Measurements from ENCODE around the gene FKBP5. TPM values are rescaled to one million over a fixed set of nuclear protein-coding genes. Genes with fewer than 3 reads are reported as not detected.

Gene FKBP5
- total RNA-seq, 1 donor = 5.1 TPM

- no peaks in the 10 kb centered on the region for H3K27me3 ChIP-seq (ENCODE audit: insufficient read depth, low read length)
- no peak overlapping the region for H3K27ac ChIP-seq (ENCODE audit: low read depth, low read length)
- no peak overlapping the region for H3K4me3 ChIP-seq (ENCODE audit: insufficient read depth, low read length)
- no peaks in the 10 kb centered on the region for H3K9me3 ChIP-seq (ENCODE audit: low read depth, low read length)
- H3K36me3 ChIP-seq (ENCODE audit: insufficient read depth, low read length) = no peaks in the 10 kb centered on the region
- TF ChIP-seq CTCF (IDR thresholded peaks at IDR 0.05; ENCODE audit: extremely low read depth, low read depth, low read length) = no peak
- no peaks in the 10 kb centered on the region for H4K20me1 ChIP-seq (ENCODE audit: insufficient read depth, low read length)
- DNase-seq (ENCODE audit: insufficient read length, low spot score, missing footprints) = no peak
- no peak overlapping the region for H2AFZ ChIP-seq (ENCODE audit: low read length)
- no peaks in the 10 kb centered on the region for H3K79me2 ChIP-seq (ENCODE audit: insufficient read depth, low read length)
- H3K4me2 ChIP-seq (ENCODE audit: insufficient read depth, low read length) = no peak overlapping the region
- no peaks in the 10 kb centered on the region for H3K4me1 ChIP-seq (ENCODE audit: insufficient read depth, low read length)
These were observed 58.8 kb downstream of the FKBP5 start for GRCh38 chr6:35629876-35630378.

- Histone ChIP-seq H3K4me1 (ENCODE audit: insufficient read depth, low read length) (no peaks in the 10 kb centered on the region), H2AFZ (ENCODE audit: low read length) (no peak overlapping the region), H3K27me3 (ENCODE audit: insufficient read depth, low read length) (no peaks in the 10 kb centered on the region), H3K9me3 (ENCODE audit: low read depth, low read length) (no peaks in the 10 kb centered on the region), H3K36me3 (ENCODE audit: insufficient read depth, low read length) (no peaks in the 10 kb centered on the region), H3K79me2 (ENCODE audit: insufficient read depth, low read length) (no peaks in the 10 kb centered on the region), H3K4me3 (ENCODE audit: insufficient read depth, low read length) (no peak overlapping the region), H3K4me2 (ENCODE audit: insufficient read depth, low read length) (no peak overlapping the region), H4K20me1 (ENCODE audit: insufficient read depth, low read length) (no peaks in the 10 kb centered on the region), H3K27ac (ENCODE audit: low read depth, low read length) (no peak overlapping the region)
- DNase-seq (ENCODE audit: insufficient read length, low spot score, missing footprints) = no peak
- no peak for TF ChIP-seq CTCF (IDR thresholded peaks at IDR 0.05; ENCODE audit: extremely low read depth, low read depth, low read length)
These were observed 62.3 kb downstream of the FKBP5 start for GRCh38 chr6:35626401-35626800.

- no peaks in the 10 kb centered on the region for H3K36me3 ChIP-seq (ENCODE audit: insufficient read depth, low read length)
- TF ChIP-seq CTCF (IDR thresholded peaks at IDR 0.05; ENCODE audit: extremely low read depth, low read depth, low read length) = peak; percentile 47
- H3K27ac ChIP-seq (ENCODE audit: low read depth, low read length) = no peak overlapping the region
- H2AFZ ChIP-seq (ENCODE audit: low read length) = no peak overlapping the region
- no peaks in the 10 kb centered on the region for H3K79me2 ChIP-seq (ENCODE audit: insufficient read depth, low read length)
- H3K9me3 ChIP-seq (ENCODE audit: low read depth, low read length) = no peaks in the 10 kb centered on the region
- H3K27me3 ChIP-seq (ENCODE audit: insufficient read depth, low read length) = no peaks in the 10 kb centered on the region
- H4K20me1 ChIP-seq (ENCODE audit: insufficient read depth, low read length) = no peaks in the 10 kb centered on the region
- no peaks in the 10 kb centered on the region for H3K4me1 ChIP-seq (ENCODE audit: insufficient read depth, low read length)
- H3K4me2 ChIP-seq (ENCODE audit: insufficient read depth, low read length) = no peak overlapping the region
- peak; percentile 31 for DNase-seq (ENCODE audit: insufficient read length, low spot score, missing footprints)
- H3K4me3 ChIP-seq (ENCODE audit: insufficient read depth, low read length) = no peak overlapping the region
These were observed 64.2 kb downstream of the FKBP5 start for GRCh38 chr6:35624341-35625070.

- Histone ChIP-seq H2AFZ (ENCODE audit: low read length) (no peak overlapping the region), H3K27ac (ENCODE audit: low read depth, low read length) (no peak overlapping the region), H4K20me1 (ENCODE audit: insufficient read depth, low read length) (no peaks in the 10 kb centered on the region), H3K4me1 (ENCODE audit: insufficient read depth, low read length) (no peaks in the 10 kb centered on the region), H3K79me2 (ENCODE audit: insufficient read depth, low read length) (no peaks in the 10 kb centered on the region), H3K4me3 (ENCODE audit: insufficient read depth, low read length) (no peak overlapping the region), H3K9me3 (ENCODE audit: low read depth, low read length) (no peaks in the 10 kb centered on the region), H3K4me2 (ENCODE audit: insufficient read depth, low read length) (no peak overlapping the region), H3K36me3 (ENCODE audit: insufficient read depth, low read length) (no peaks in the 10 kb centered on the region), H3K27me3 (ENCODE audit: insufficient read depth, low read length) (no peaks in the 10 kb centered on the region)
- TF ChIP-seq CTCF (IDR thresholded peaks at IDR 0.05; ENCODE audit: extremely low read depth, low read depth, low read length) = no peak
- DNase-seq (ENCODE audit: insufficient read length, low spot score, missing footprints) = no peak
These were observed 66.4 kb downstream of the FKBP5 start for GRCh38 chr6:35622283-35622682.

Data from osteoblast (primary cell).